ENCODE measurements around the gene PIK3CD.

Gene PIK3CD

DNA sequence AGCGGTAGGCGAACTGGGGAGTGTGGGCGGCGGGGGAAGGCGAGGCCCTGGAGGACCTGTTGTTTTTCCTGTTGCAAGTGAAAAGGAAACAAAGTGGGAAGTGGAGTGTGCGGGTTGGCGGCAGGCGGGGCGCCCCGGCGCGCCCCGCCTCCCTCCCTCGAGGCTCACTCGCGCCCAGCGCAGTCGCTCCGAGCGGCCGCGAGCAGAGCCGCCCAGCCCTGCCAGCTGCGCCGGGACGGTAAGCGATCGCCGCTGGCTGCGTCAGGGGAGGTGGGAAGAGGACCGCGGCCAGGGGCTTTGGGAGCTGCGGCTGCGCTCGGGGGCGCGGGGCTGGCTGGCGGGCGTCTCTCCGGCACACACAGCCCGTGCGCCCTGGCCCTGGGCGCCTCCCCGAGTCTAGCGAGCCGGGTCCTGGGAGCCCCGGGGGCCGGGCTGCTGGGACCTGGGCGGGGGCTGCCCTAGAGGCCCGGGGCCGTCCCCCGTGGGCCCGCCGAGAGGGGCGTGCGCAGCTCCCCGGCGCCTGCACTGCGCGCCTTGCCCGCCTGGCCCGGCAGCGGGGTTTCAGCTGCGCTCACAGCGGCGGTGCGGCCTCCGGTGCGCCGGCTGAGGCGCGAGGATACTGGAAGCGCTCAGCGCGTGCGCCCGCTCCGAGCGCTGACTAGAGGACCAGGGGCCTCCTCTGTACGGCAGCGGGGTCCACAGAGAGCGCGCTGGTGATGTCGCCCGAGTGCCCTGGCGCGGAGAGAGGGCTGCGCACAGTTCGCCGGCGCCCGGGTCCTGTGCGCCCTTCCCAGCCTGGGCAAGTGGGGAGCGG, at the start of gene PIK3CD:
Gene PIK3CD (plus strand): TSS at position 167 of the 814 bp plus-strand sequence. CDS start 58,725 bp downstream, outside the sequence.
- peak in 1 of 2 donors; percentile 18 for DNase-seq (ENCODE audit: low read depth in 1 of 2, low spot score in 1 of 2)

DNA sequence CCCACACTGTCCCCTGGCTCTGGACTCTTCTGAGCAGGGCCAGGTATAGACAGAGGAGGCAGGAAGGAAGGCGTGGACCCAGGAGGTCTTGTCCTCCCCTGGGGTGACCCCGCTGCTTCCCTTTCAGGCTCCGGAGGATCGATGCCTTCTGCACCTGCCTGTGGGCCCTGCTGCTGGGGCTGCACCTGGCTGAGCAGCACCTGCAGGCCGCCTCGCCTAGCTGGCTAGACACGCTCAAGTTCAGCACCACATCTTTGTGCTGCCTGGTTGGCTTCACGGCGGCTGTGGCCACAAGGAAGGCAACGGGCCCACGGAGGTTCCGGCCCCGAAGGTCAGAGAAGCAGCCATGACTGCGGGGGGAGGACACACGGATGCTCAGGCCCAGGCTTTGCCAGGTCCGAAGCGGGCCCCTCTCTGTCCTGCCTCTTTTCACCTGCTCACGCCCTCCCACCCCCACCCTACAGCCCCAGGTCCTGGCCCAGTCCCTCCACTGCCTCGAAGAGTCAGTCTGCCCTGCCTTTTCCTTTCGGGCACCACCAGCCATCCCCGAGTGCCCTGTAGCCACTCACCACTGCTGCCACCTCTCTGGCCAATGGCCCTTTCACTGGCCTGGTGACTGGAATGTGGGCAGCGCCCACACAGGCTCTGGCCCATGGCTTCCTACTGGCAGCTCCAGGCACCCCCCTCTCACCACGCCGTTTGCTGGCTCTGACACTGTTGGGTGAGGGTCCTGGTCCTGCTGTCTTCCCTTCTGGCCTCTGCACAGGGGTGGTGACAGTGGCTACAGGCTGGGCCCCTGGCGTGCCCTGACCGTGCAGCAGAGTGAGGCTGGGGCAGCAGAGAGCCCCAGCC, 49.4 kb upstream of the PIK3CD start:
- DNase-seq (ENCODE audit: low read depth in 1 of 2, low spot score in 1 of 2): no peak

DNA sequence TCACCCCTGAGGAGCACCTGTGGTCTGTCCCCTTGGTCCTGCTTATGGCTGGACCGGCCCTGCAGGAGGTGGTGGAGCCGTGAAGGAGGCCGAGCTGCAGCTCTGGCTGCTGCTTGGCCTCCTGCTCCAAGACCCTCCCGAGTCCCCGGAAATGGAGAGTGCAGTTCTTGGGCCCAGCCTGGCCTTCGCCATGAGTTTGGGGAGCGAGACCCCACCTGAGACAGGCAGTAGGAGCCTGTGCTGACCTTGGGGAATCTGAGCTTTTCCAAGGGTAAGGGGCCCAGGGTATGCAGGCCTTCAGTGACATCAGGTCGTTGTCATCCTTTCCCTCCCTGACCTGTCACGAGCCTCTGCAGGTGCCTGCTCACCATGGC, 48.8 kb upstream of the PIK3CD start:
- DNase-seq (ENCODE audit: low read depth in 1 of 2, low spot score in 1 of 2): no peak

DNA sequence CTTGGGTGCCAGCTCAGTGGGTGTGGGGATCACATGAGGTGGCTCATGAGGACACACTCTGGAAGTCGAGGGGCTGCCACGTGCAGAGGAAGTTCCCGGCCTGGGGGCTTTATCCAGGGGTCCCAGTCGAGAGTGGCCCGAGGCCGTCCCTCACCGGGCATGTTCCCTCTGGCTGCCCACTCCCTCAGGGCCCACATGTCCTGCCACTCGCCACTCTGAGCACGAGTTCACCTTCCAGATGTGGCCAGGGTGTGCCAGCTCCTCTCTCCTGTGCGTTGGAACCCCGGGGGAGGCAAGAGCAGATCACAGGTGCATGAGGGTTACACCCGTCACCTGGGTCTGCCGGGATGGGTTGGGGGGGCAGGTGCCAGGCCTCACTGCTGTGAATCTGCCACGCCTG, 48.2 kb upstream of the PIK3CD start:
- no peak for DNase-seq (ENCODE audit: low read depth in 1 of 2, low spot score in 1 of 2)

DNA sequence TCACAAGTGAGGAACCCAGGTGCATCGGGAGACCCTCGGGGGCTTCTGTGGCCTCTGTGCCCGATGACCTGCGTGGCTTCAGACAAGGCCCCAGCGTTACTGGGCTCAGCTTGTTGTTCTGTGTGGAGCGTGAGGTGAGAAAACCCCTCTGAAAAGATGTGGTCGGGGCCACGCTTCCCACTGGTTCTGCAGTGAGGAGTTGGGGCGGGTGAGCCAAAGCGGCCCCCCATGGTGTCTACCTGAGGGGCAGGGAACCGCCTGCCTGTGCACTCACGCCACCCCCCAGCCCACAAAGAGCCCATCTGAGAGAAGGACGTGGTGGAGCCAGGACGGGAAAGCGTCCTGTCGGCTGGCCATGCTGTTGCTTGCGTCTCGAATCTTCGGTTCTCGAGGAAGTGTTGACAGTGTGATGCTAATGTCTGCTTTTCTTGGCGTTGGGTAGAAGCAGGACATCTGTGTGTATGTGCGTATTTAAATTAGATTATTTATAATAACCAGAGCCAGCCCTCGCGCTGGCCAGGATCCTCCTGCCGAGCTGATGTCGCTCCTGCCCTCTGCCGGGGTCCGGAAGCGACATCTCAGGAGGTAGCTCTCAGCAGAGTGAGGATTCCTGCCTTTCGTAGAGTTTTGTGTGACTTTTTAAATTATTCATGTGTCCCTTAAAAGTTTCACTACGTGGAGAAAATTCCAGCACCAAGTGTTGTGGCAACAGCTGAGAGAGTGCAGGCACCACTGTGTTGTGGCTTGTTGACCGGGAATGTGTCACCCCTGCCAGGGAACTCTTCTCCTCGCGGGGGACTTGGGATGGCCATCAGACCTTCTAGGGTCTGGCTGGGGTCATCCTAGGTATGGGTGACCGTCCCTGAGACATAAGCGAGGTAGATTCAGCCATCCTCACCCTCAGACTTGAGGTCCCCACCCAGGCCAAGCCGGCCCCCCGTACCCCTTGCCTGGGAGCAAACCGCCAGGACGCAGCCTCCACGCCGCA, 47.5 kb upstream of the PIK3CD start:
- DNase-seq (ENCODE audit: low read depth in 1 of 2, low spot score in 1 of 2): no peak

DNA sequence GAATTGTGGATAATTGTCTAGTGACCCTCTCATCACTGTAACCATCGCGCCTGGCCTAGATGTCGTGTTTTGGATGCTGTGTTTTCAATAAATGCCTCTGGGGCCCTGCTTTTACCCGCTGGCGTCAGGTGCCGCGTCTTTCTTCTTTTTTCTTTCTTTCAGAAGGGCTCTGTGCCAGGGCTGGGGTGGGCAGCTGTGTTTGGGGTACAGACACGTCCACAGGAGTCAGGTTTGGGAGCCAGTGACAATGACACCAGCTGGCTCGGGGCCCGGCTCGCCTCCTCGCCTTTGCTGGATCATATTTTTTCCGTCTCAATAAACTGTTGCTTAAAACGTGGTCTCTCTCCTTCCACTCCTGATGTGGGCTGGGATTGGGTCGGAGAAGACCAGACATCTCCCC, 46.7 kb upstream of the PIK3CD start:
- no peak for DNase-seq (ENCODE audit: low read depth in 1 of 2, low spot score in 1 of 2)

DNA sequence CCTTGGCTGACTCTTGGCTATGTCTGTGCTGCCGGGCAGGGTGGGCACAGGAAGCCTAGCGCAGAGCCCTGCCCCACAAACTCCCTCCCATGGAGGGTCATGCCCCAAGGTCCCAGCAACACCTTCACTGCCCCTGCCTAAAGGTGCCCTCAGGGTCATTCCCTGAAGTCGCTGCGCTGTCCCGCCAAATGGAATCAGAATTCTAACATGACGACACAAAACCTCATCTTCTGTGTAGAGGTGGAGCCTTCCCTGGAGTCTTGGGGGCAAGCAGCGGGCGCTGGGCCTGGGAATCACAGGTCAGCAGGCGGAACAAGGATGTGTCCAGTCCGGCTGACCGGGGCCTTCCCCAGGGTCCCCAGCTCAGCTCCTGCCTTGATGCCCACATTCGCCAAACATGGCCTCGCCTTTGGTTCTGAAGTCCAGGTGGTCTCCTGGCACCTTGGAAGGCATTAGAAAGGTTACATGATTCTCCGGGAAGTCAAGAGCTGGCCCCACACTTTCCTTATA, 45.5 kb upstream of the PIK3CD start:
- no peak for DNase-seq (ENCODE audit: low read depth in 1 of 2, low spot score in 1 of 2)

DNA sequence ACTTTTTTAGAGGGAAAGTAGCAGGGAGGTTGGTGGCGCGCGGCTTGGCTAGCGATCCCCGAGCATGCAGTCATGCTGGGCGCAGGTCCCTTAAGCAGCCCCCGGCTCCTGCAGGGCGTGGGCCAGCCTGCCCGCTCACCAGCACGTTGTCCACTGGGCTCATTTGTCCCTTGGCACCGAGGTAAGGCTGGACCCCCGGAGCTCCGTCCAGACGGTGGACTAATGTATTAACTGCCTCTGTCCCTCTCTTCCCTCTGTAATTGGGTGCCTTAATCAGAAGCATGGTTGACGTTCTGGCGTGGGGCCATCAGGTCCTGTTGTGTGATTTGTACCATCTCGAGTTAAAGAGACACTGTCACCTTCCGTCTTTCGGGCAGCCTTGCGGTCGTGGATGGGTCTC, 45.1 kb upstream of the PIK3CD start:
- no peak for DNase-seq (ENCODE audit: low read depth in 1 of 2, low spot score in 1 of 2)

DNA sequence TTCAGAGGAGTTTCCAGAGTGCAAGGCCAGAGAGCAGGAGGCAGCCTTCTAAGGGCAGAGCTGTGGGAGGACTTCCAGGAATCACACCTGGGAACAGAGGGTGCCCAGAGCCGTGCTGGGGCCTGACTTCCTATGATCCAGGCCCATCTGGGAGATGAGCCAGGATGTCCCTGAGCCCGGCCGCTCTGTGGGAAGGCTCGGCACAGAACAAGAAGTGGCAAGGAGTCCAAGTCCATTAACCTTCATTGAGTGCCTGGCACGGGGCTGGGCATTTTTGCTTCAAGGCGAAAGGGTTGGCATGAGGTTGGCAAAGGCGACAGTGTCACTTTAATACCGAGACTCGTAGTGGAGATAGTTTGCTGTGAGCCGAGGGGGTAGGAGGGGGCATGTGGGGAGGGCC, 44.6 kb upstream of the PIK3CD start:
- DNase-seq (ENCODE audit: low read depth in 1 of 2, low spot score in 1 of 2): no peak

DNA sequence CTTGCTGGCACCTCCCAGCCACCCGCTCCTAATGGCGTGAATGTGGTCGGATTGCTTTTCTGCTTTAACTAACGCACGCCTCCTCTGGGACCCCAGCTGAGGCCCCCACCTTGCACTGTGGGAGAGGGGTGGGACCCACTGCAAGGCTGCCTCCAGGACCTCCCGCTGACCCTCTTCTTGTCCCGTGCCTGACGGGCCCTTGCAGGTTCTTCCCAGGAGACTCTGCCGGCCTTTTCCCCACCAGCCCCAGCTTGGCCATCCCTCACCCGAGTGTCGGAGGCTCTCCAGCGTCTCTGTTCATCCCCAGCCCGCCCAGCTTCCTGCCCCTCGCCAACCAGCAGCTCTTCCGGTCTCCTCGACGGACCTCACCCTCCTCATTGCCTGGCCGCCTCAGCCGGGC, 44.2 kb upstream of the PIK3CD start:
- DNase-seq (ENCODE audit: low read depth in 1 of 2, low spot score in 1 of 2): no peak

DNA sequence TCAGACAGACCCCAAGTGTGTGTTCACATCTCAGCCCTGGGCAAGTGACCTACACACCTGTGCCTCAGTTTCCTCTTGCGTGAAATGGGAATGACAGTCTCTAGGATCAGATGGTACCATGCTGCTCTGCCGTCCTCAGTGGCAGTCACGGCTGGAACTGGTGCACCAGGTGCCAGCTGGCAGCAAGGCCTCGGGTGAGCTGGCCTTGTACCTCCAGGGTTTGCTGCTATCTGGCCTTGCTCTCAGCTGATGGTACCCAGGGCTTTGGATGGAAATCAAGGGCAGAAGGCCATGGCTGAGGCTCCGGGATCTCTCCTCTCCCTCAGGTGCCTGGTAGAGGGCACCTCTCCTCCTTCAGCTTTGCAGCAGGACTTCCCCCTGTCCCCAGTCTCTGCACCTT, 41.5 kb upstream of the PIK3CD start:
- no peak for DNase-seq (ENCODE audit: low read depth in 1 of 2, low spot score in 1 of 2)

DNA sequence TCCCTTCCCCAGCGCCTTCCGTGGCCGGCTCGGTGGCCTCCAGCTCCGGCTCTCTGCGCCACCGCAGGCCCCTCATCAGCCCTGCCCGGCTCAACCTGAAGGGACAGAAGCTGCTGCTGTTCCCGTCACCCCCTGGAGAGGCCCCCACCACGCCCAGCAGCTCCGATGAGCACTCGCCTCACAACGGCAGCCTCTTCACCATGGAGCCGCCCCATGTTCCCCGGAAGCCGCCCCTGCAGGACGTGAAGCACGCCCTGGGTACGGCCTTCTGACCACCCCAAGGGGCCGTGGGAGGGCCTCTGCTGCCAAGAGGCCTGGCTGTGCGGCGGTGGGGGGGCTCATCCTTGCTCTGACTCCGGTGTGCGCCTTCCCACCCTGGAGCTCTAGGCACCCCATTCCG, 41.0 kb upstream of the PIK3CD start:
- DNase-seq (ENCODE audit: low read depth in 1 of 2, low spot score in 1 of 2): no peak

DNA sequence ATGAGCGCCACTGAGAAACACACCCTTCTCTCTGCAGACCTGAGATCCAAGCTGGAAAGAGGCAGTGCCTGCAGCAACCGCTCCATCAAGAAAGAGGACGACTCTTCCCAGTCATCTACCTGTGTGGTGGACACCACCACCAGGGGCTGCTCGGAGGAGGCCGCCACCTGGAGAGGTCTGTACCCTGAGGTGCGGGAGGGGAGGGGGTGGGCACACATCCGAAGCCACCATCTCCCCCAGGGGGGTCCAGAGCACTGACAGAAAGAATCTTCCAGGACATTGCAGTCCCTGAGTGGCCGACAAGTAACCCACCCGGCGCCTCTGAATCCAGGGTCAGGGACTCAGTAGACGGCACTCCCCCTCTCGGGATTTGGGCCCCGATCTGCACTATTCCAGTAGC, 39.8 kb upstream of the PIK3CD start:
- no peak for DNase-seq (ENCODE audit: low read depth in 1 of 2, low spot score in 1 of 2)

DNA sequence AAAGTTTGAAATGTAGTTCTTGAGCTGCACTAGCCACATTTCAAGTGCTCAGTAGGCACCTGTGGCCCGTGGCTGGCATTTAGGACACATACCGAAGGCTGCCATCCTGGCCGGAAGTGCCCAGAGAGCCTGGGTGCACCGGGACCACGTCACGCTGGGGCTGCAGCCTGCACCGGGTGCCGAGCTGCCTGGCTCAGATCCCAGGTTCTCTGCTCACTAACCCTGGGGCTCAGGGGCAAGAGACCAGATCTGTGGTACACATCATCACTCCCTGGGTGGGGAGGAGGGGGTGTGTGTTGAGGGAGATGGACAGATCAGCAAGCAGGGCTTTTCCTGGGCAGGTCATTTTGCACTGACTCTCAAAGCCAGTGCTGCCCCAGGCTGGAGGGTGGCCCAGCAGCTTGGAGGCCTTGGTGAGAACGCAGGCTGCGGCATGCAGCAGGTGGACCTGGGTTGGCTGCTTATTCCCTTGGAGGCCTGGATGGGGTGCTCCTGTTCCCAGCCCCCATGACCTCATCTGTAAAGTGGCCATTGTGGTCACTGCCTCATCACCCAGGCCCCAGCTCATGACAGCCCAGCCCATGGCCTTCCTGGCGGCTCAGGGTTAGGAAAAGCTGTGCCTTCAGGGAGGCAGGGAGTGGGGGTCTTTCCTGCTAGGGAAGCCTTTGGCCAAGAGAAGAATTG, 39.2 kb upstream of the PIK3CD start:
- DNase-seq (ENCODE audit: low read depth in 1 of 2, low spot score in 1 of 2): no peak

DNA sequence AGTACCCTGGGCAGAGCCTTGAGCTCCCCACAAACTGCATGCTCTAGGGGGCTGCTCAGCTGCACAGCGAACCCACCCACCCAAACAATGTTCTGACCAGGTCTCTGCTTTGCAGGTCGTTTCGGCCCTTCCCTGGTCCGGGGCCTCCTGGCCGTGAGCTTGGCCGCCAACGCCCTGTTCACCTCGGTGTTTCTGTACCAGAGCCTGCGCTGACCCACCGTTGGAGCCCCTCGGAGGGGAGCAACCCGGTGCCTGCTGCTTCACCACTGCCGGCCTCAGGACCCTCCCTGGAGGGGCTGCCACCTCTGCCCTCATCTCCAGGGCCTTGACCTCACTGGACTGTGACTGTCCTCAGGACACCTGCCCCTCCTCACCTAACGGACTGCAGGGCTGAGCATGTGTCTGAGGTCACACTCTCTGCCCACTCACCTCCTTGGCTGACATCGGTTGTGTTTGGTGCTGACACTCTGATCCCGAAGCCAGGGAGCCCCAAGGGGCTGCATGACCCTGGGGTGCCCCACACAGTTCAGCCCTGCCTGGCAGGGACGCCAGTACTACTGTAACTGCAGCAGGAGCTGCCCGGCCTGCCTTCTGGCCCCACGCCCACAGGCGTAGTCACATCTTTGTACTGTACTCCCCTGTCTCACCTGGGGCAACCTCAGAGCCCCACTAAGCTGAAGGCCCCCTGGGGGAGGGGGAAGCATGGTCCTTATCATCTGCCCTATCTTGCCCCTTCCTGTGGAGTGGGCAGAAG, 38.5 kb upstream of the PIK3CD start:
- DNase-seq (ENCODE audit: low read depth in 1 of 2, low spot score in 1 of 2): no peak

DNA sequence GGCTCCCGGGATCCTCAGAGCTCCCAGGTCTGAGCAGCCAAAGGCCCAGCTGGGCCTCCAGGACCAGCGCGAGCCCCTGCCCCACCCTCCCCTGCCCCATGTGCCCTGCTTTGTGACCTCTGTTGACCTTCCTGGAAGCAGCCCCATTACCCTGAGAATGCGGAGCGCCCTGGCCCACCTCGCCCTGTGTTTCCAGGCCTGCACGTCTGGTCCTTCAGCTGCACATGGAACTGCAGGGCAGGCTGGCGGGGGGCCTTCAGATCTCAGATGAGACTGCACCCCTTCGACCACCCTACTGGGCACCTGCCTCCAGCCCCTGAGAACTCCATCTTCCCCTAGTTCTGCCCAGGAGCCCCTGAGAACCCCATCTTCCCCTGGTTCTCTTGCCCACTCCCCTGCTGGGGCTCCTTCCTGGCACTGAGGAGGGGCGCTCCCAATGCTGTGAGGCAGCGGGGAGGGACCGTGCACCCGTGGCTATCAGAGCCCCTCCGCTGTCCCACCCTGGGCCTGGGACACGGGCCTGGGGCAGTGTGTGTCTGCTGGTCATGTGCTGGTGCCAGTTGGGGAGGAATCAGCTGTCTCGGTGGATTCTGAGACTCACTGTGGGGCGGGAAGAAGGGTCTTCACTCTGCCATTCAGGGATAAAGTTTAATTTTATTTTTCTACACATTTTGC, 37.8 kb upstream of the PIK3CD start:
- no peak for DNase-seq (ENCODE audit: low read depth in 1 of 2, low spot score in 1 of 2)

DNA sequence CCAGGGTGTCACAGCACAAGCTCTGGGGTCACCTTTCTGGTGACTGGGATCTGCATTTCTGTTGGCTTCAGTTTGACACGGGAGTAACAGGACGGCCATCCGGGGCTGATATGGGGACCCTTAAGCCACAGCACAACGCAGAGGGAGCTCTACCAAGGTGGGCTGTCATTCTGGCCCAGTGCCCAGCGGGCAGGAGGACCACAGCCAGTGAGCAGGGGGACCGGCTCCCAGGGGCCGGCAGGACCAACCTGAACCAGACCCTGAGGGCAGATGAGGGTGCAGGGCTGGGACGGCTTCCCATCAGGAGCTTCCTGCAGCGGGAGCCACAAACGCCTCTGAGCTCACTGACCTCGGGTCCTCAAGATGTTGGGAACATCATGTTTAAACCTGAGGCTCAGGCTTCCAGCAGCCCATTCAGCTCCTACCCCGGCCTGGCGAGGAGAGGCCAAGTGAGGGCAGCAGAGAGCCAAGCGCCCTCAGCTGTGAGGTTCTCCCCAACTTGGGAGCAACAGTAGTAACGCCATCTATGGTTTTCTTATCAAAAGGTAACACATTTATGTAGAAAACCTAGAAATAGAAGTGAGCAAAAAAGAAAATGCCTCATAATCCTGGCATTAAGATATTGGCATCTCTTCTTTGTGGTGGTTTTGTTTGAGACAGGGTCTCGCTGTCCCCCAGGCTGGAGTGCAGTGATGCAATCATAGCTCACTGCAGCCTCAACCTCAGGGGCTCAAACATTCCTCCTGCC, 36.0 kb upstream of the PIK3CD start:
- peak; percentile 24 to 41 for DNase-seq (ENCODE audit: low read depth in 1 of 2, low spot score in 1 of 2)

DNA sequence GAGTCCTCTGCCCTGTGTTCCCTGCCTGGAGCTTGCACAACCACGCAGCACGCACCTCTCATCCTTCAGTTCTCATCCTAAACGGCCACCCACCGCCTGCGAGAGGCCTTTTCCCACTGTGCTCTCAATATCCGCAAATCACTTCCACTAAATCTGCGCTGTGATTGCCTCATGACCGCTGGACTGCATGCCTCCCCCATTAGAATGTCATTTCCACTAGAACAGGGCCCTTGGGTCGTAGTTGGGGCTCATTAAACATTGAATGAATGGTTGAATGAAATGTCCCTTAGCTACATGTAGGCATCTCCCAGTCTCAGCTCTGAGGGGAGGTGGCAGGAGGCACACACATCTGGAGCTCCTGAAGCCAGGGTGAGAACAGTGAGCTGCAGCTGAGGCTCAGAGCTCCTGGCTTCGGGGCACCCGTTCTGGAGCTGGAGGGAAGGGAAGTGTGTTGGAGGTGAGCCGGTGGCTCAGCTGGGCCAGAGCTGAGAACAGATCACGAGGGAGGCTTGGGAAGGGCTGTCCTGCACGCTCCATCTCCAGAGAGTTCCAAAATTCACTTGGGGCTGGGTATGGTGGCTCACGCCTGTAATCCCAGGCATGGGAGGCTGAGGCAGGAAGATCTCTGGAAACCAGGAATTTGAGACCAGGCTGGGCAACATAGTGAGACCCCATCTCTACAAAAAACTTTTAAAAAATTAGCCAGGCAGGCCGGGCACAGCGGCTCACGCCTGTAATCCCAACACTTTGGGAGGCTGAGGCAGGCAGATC, 32.4 kb upstream of the PIK3CD start:
- DNase-seq (ENCODE audit: low read depth in 1 of 2, low spot score in 1 of 2): no peak
